ENCODE data around the gene GMCL1.

The GMCL1 gene

GRCh38 chr2:69926849-69927515 is 97.5 kb downstream of the GMCL1 start:
- Histone ChIP-seq H3K36me3 (ENCODE audit: control insufficient read depth, low read length) (no peaks in the 10 kb centered on the region; the same call in 1 of the 2 replicates), H3F3A (ENCODE audit: control insufficient read depth, insufficient read depth) (no peaks in the 10 kb centered on the region), H3K27ac (ENCODE audit: low read depth, low read length) (no peak overlapping the region), H4K20me1 (ENCODE audit: control insufficient read depth, insufficient read depth, low read depth, low read length) (no peaks in the 10 kb centered on the region), H3K27me3 (ENCODE audit: control insufficient read depth, low read length) (no peaks in the 10 kb centered on the region), H3K4me2 (ENCODE audit: low read length) (no peak overlapping the region), H3K9me2 (replicated peaks; ENCODE audit: control insufficient read depth, low read length) (no peaks in the 10 kb centered on the region), H3K4me1 (ENCODE audit: control insufficient read depth, low read length) (no peaks in the 10 kb centered on the region), H3K4me3 (ENCODE audit: low read length) (no peak overlapping the region), H3K9me3 (ENCODE audit: control insufficient read depth, insufficient read depth, low read length) (no peaks in the 10 kb centered on the region), H3K79me2 (ENCODE audit: control insufficient read depth, low read length) (no peaks in the 10 kb centered on the region)
- TF ChIP-seq CTCF (IDR thresholded peaks at IDR 0.05; ENCODE audit: low read depth, low read length, poor library complexity, severe bottlenecking) (no peak), EZH2phosphoT487 (IDR thresholded peaks at IDR 0.05; ENCODE audit: borderline replicate concordance, low read length) (no peak)

Data from DOHH2 (cell line).